Calu3 (cell line): Measurements from ENCODE around the gene DDX17. TPM values are rescaled to one million over a fixed set of nuclear protein-coding genes. Genes with fewer than 3 reads are reported as not detected.

Experiments used
- BruUV-seq: library from RNA; stranded (reverse); fragments of 400-500 nt; replicated peaks from 2 replicates; lab custom pipeline; 2021; lab: Mats Ljungman, UMichigan
- CTCF ChIA-PET: fragments of 300-600 bp; sonication (Branson Sonifier 250); formaldehyde crosslinking; loops from one replicate; lab custom pipeline; 2022; ENCODE audit warnings: antibody characterized with exemption; lab: Charles Lee
- DNase-seq: peaks from one replicate; pipeline ENCODE4 v3.0.0; 2022
- H3K27ac Mint-ChIP-seq: one replicate; pipeline ENCODE4 v1.8.0; 2022; ENCODE audit warnings: mixed read lengths; ENCODE audit not compliant: unreplicated experiment
- H3K27me3 Mint-ChIP-seq: one replicate; pipeline ENCODE4 v1.8.0; 2022; ENCODE audit warnings: mixed read lengths; ENCODE audit not compliant: unreplicated experiment
- H3K36me3 Mint-ChIP-seq: one replicate; pipeline ENCODE4 v1.8.0; 2022; ENCODE audit warnings: mild to moderate bottlenecking, moderate library complexity, mixed read lengths; ENCODE audit not compliant: insufficient read depth, unreplicated experiment
- H3K4me1 Mint-ChIP-seq: one replicate; pipeline ENCODE4 v1.8.0; 2022; ENCODE audit warnings: mild to moderate bottlenecking, low read depth, mixed read lengths; ENCODE audit not compliant: unreplicated experiment
- H3K4me3 Mint-ChIP-seq: one replicate; pipeline ENCODE4 v1.8.0; 2022; ENCODE audit warnings: mild to moderate bottlenecking, low read depth, moderate library complexity, mixed read lengths; ENCODE audit not compliant: unreplicated experiment
- H3K9me3 Mint-ChIP-seq: one replicate; pipeline ENCODE4 v1.8.0; 2022; ENCODE audit warnings: low read depth, mixed read lengths; ENCODE audit not compliant: unreplicated experiment
- CTCF ChIP-seq: fragments of 200-600 bp; IDR thresholded peaks from one replicate; pipeline ENCODE4 v1.8.0; 2022; ENCODE audit warnings: antibody characterized with exemption; ENCODE audit not compliant: unreplicated experiment
- intact Hi-C: fragments of 100-400 bp; cut with micrococcal nuclease; formaldehyde crosslinking; loops from one replicate; pipeline ENCODE4 v1.10.0; 2022; ENCODE audit not compliant: unreplicated experiment
- total RNA-seq: library from RNA; stranded (reverse); gene quantifications from 2 replicates; pipeline ENCODE4 v1.2.3, GENCODE V29; 2022

DDX17 gene
- total RNA-seq, 1 experiment from 2014 or later = 342 TPM

- H3K36me3 Mint-ChIP-seq = no peaks in the 10 kb centered on the region
- H3K27ac Mint-ChIP-seq = no peak overlapping the region
- CTCF ChIA-PET = interaction anchor here (0.8 kb wide), 1 partner anchor 8 kb away, joined by 3 read pairs; no protein-coding TSS in a partner anchor
Measured at GRCh38 chr22:38443628-38444521, 62.2 kb downstream of the DDX17 start.

DNA sequence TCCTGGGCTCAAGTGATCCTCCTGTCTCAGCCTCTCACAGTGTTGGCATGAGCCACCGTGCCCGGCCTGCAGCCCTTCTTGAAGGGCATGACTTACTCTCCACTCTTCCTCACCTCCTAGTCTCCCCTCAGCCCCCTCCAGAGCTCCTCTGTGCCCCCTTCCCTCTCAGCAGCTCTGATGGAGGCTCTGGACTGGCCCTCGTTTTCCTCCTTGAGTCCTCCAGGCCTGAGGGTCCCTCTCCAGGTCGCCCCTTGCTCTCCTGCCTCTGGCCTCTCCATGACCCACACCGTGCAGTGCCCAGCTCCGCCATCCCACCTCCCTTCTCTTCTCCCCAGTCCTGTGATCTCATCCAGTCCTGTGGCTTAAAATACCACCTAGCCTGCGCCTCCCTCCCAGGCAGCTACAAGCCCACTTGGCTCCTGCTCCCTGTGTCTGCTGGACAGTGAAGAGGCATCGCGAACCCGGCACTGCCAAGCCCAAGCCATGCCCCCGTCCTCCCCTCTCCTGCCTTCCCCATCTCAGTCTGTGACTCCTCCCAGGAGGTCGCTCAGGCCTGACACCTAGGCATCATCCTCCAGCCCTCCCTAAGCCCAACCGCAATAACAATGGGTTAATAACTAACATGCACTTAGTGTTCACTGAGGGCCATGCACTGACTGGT is 63.0 kb downstream of the DDX17 start:
- DNase-seq = no peak
- no peak for TF ChIP-seq CTCF
- Mint-ChIP-seq H3K9me3 (no peaks in the 10 kb centered on the region), H3K4me3 (no peak overlapping the region), H3K36me3 (no peaks in the 10 kb centered on the region), H3K4me1 (peaks cover 18% of the 10 kb centered on the region), H3K27ac (no peak overlapping the region), H3K27me3 (peaks cover 69% of the 10 kb centered on the region)
- intact Hi-C loops = no loop called here
- BruUV-seq = no TSS peak
- CTCF ChIA-PET = interaction anchor here (0.6 to 0.8 kb wide), 2 partner anchors 9 to 43 kb away, joined by 3 to 7 read pairs; no protein-coding TSS in a partner anchor

More at GRCh38 chr22:38443628-38444521, 62.2 kb downstream of the DDX17 start:
- intact Hi-C loops = no loop called here
- no TSS peak for BruUV-seq
- peaks cover 75% of the 10 kb centered on the region for H3K27me3 Mint-ChIP-seq
- H3K9me3 Mint-ChIP-seq = no peaks in the 10 kb centered on the region
- DNase-seq = no peak
- H3K4me3 Mint-ChIP-seq = no peak overlapping the region
- peaks cover 18% of the 10 kb centered on the region for H3K4me1 Mint-ChIP-seq
- TF ChIP-seq CTCF = no peak

GRCh38 chr22:38441620-38442287 is 64.4 kb downstream of the DDX17 start:
- H3K27me3 Mint-ChIP-seq = peaks cover 68% of the 10 kb centered on the region
- no peak overlapping the region for H3K27ac Mint-ChIP-seq
- no peaks in the 10 kb centered on the region for H3K36me3 Mint-ChIP-seq
- no TSS peak for BruUV-seq
- TF ChIP-seq CTCF = no peak
- H3K4me3 Mint-ChIP-seq = no peak overlapping the region
- H3K4me1 Mint-ChIP-seq = peaks cover 18% of the 10 kb centered on the region
- intact Hi-C loops = no loop called here
- CTCF ChIA-PET = interaction anchor here (0.7 kb wide), 1 partner anchor 18 kb away, joined by 4 read pairs; no protein-coding TSS in a partner anchor
- no peaks in the 10 kb centered on the region for H3K9me3 Mint-ChIP-seq
- DNase-seq = no peak

DNA sequence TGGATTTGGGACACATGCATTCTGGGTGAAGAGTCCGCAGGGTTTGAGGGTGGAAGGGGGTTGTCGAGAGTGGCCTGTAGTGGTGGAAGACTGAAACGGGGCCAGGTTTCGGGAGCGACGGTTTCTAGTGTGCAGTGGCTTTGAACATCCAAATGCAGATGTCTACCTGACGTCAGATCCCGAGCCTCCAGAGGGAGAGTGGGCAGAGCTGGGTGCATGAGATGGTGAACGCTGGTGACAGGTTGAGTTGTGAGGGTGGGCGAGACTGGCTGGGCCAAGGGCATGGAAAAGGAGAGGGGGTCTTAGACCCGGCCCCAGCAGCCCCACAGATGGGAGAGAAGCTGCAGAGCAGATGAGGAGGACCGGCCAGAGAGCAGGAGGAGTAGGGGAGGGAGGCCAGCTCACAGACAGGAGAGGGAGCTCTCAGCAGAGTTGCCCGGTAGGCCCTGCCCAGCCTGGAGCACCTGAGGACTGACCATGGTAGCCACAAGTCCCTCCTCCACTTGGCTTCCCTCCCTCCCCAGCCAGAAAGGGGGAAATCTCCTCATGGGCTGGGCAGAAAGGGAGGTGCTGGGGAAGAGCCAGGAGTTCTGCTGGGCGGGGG is 65.3 kb downstream of the DDX17 start:
- Mint-ChIP-seq H3K27me3 (peaks cover 64% of the 10 kb centered on the region), H3K4me1 (peaks cover 18% of the 10 kb centered on the region), H3K9me3 (no peaks in the 10 kb centered on the region), H3K36me3 (no peaks in the 10 kb centered on the region), H3K4me3 (no peak overlapping the region), H3K27ac (no peak overlapping the region)
- no TSS peak for BruUV-seq
- no peak for TF ChIP-seq CTCF
- CTCF ChIA-PET = no interaction called here
- intact Hi-C loops = no loop called here
- DNase-seq = no peak
